ENCODE measurements around the gene DSCAML1. TPM values are rescaled to one million over a fixed set of nuclear protein-coding genes. Genes with fewer than 3 reads are reported as not detected.

The DSCAML1 gene, protein sequence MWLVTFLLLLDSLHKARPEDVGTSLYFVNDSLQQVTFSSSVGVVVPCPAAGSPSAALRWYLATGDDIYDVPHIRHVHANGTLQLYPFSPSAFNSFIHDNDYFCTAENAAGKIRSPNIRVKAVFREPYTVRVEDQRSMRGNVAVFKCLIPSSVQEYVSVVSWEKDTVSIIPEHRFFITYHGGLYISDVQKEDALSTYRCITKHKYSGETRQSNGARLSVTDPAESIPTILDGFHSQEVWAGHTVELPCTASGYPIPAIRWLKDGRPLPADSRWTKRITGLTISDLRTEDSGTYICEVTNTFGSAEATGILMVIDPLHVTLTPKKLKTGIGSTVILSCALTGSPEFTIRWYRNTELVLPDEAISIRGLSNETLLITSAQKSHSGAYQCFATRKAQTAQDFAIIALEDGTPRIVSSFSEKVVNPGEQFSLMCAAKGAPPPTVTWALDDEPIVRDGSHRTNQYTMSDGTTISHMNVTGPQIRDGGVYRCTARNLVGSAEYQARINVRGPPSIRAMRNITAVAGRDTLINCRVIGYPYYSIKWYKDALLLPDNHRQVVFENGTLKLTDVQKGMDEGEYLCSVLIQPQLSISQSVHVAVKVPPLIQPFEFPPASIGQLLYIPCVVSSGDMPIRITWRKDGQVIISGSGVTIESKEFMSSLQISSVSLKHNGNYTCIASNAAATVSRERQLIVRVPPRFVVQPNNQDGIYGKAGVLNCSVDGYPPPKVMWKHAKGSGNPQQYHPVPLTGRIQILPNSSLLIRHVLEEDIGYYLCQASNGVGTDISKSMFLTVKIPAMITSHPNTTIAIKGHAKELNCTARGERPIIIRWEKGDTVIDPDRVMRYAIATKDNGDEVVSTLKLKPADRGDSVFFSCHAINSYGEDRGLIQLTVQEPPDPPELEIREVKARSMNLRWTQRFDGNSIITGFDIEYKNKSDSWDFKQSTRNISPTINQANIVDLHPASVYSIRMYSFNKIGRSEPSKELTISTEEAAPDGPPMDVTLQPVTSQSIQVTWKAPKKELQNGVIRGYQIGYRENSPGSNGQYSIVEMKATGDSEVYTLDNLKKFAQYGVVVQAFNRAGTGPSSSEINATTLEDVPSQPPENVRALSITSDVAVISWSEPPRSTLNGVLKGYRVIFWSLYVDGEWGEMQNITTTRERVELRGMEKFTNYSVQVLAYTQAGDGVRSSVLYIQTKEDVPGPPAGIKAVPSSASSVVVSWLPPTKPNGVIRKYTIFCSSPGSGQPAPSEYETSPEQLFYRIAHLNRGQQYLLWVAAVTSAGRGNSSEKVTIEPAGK (N-terminal part only)
- total RNA-seq (2014; rRNA removed; shearing (Covaris generic)): not detected in 2 replicates
- polyA plus RNA-seq (2014; cell fraction: nucleus; rRNA removed): not detected in 2 replicates

GRCh38 chr11:117796872-117797529 is at the start of gene DSCAML1:
DSCAML1 (minus strand) TSS chr11:117797216; CDS start chr11:117797079, 137 bp downstream.
- no peak for DNase-seq (ENCODE audit: extremely low read depth, low read depth)

DNA sequence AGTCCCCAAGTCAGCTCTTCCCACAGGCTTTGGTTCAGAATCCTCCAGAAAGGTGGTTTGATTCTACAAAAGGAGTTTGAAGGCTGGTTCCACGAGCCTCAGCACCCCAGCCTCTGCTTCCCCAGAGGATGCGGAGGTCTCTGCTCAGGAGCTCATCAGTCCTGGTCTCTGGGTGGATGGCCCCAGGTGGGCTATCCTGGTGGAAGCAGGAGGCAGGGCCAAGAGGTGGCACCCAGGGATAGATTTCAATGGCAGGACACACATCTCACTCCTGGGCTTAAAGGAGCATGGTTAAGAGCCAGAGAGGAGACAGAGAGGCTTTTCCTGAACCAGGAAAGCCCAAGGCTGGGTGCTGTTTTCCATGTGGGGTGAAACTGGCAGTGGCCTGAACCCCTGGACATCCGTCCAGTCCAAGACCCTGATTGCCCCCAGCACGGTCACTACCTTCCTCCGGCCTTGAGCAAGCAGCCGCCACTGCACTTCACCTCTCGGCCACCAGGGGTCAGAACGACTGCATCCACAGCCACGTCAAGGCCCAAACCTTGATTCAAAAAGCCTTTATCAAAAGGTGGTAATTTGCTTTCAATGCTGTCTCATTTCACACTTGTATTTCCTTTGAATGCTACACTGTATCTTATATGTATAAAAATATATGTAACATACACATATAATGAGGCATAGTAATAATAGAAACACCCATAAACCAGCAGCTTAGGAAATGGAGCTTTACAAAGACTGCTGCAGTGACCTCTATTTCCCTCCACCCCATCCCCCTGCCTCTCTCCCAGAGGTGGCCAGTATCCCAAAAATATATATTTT is 46.9 kb upstream of the DSCAML1 start:
- DNase-seq (ENCODE audit: extremely low read depth, low read depth): peak; percentile 48

GRCh38 chr11:117842131-117842941 is 45.3 kb upstream of the DSCAML1 start:
- DNase-seq (ENCODE audit: extremely low read depth, low read depth): no peak

- DNase-seq (ENCODE audit: extremely low read depth, low read depth): no peak
These were observed 44.6 kb upstream of the DSCAML1 start for GRCh38 chr11:117841551-117842031.

- no peak for DNase-seq (ENCODE audit: extremely low read depth, low read depth)
These were observed 44.0 kb upstream of the DSCAML1 start for GRCh38 chr11:117840881-117841550.

DNA sequence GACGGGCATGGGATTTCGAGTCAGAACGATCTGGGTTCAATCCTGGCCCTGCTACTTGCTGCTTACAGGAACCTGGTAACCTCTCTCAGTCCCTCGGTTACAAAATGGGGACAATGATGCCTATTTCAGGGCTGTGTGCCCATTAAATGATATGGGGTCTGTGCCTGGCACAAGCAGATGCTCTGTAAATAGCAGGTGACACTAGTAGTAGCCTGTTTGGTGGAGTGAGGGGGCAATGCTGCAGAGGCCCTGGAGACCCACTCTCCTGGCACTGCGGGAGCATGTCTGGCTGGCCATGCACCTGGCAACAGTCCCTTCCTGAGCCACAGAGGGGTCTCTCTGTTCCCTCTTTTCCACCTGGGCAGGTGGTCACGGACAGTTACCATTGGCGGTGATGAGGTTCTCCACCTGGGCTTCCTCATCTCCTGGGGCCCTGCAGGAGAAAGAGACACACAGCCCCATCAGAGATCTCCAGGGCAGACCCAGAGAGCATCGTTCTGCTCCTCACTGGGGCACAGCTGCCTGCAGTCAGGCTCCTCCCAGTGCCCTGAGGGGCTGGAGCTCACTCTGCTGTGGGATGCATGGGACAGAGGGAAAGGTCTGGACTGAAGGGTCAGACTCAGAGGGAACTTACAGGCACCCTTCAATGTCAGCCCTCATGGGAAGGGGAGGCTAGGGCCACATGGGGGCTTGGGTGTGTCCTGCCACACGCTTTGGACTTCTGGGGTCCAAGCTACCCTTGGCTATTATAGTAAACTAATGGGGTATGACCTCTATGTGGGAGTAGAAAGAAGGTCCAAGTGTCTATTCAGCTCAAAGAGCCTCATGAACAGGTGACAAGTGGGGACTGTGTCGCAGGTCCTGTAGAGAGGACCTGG is 43.2 kb upstream of the DSCAML1 start:
- DNase-seq (ENCODE audit: extremely low read depth, low read depth): no peak

- no peak for DNase-seq (ENCODE audit: extremely low read depth, low read depth)
These were observed 42.4 kb upstream of the DSCAML1 start for GRCh38 chr11:117839380-117839881.

DNA sequence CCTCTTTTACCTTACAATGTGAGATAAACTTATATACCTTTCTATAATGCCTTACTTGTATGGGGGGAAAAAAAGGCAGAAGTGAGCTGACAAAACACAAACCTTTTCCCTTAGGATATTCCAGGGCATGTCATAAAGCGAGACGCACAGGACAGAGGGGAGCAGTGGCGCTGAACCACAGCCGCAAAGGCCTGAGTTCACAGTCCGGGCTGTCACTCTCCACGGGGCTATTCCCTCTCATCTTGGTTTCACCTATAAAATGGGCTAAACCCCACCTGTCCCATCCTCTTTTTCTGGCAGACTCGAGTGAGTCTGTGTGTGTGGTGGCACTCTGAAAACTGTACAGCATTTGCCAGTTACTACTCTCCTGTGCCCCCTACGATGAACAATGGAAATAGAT is 41.9 kb upstream of the DSCAML1 start:
- DNase-seq (ENCODE audit: extremely low read depth, low read depth): no peak

DNA sequence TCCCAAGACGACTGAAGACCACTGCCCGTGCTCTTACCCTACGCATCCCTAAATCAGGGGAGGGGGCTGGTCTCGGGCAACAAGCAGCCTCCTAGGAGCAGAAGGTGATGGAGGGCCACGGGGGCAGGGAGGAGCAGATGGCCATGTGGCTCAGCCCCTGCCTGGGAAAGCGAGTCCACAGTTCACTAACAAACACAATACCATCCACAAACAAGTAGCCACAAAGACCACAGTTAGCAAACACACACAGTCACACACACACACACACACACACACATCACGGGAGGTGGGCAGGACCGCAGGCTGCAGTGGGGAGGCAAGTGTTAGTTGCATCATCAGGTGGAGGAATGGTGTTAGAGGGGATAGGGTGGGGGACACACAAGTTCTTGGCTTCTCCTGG is 40.8 kb upstream of the DSCAML1 start:
- no peak for DNase-seq (ENCODE audit: extremely low read depth, low read depth)

GRCh38 chr11:117837070-117837776 is 40.2 kb upstream of the DSCAML1 start:
- DNase-seq (ENCODE audit: extremely low read depth, low read depth): no peak

- DNase-seq (ENCODE audit: extremely low read depth, low read depth): no peak
These were observed 39.3 kb upstream of the DSCAML1 start for GRCh38 chr11:117836077-117836960.

- no peak for DNase-seq (ENCODE audit: extremely low read depth, low read depth)
These were observed 38.6 kb upstream of the DSCAML1 start for GRCh38 chr11:117835576-117835975.

DNA sequence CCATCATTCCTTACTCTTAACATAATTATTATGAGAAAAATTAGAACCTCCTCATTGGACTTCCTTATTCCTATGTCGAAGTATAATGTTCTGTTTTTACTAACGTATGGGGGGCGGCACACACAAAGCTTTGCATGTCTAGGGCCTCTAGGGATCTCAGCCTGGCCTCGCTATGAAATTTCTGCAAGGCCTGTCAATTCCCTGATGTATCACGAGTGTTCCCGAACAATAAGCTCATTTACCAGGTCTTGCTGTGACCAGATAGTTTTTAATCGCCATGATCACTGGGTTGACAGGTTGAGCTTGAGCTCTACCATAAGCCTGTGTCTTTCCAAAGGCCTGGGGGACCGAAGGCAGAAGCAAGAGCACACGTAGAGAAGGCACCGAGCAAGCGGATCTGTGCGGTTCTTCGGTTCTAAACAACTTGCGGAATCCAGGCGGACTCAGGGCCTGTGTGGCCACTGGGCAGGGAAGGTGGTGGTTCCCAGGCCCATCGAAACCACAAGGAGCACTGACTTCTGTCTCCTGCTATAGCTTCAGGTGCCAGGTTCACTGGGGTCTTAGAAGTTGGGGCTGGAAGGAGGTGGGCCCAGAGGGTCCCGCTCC is 37.9 kb upstream of the DSCAML1 start:
- DNase-seq (ENCODE audit: extremely low read depth, low read depth): no peak

DNA sequence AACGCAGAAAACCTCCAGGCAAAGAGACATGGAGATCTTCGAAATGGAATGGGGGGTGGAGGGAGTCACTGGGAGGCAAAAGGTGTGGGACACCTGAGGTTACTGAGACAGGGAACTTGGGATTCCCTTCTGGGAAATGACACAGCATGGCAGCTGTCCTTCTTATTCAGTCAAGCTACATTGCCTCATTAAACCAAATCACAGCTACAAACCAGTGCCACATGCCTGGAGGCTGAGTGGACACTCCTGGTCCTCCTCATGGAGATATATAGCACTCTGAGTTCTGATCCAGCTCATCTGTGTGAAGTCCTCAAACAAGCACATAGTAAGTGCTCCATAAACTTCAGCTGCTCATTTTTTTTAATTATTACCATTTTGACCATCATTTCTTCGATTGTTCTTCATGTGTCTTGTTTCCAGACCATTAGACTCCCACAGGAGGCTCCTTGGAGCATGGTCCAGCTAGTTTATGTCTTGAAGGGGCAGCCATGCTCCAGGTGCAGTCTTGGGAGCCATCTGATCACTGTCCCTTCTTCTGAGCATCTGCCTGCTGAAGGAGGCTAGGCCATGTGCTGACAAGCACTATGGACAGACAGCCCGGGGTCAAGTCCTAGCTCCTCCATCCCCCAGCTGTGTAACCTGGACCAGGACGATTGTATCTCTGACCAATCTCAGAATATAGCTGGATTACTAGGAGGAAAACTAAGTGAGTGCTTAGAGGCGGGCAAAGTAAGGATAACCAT is 37.2 kb upstream of the DSCAML1 start:
- DNase-seq (ENCODE audit: extremely low read depth, low read depth): no peak

Measured in NCI-H460 (cell line).